ENCODE measurements around the gene NPC1. TPM values are rescaled to one million over a fixed set of nuclear protein-coding genes. Genes with fewer than 3 reads are reported as not detected.

The NPC1 gene
- total RNA-seq, 1 donor from 2014 or later = 114 TPM

- Histone ChIP-seq H3K4me3 (no peak overlapping the region), H3K27me3 (ENCODE audit: low read depth) (no peaks in the 10 kb centered on the region), H3K4me1 (peaks cover 20% of the 10 kb centered on the region), H3K27ac (no peak overlapping the region), H3K36me3 (peaks cover 89% of the 10 kb centered on the region), H3K9me3 (no peaks in the 10 kb centered on the region)
- DNase-seq (no peak), ATAC-seq (no peak)
- TF ChIP-seq, protein P1, sequence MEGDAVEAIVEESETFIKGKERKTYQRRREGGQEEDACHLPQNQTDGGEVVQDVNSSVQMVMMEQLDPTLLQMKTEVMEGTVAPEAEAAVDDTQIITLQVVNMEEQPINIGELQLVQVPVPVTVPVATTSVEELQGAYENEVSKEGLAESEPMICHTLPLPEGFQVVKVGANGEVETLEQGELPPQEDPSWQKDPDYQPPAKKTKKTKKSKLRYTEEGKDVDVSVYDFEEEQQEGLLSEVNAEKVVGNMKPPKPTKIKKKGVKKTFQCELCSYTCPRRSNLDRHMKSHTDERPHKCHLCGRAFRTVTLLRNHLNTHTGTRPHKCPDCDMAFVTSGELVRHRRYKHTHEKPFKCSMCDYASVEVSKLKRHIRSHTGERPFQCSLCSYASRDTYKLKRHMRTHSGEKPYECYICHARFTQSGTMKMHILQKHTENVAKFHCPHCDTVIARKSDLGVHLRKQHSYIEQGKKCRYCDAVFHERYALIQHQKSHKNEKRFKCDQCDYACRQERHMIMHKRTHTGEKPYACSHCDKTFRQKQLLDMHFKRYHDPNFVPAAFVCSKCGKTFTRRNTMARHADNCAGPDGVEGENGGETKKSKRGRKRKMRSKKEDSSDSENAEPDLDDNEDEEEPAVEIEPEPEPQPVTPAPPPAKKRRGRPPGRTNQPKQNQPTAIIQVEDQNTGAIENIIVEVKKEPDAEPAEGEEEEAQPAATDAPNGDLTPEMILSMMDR (IDR thresholded peaks at IDR 0.05) = no peak
- intact Hi-C loops (cut with DNase I) = no loop called here
Observed at GRCh38 chr18:23569299-23570063, 16.8 kb downstream of the NPC1 start.

- TF ChIP-seq, protein P1 (IDR thresholded peaks at IDR 0.05) = no peak
- no peak overlapping the region for H3K27ac ChIP-seq
- H3K4me3 ChIP-seq = no peak overlapping the region
- peaks cover 10% of the 10 kb centered on the region for H3K4me1 ChIP-seq
- DNase-seq (no peak), ATAC-seq (no peak)
- no peaks in the 10 kb centered on the region for H3K9me3 ChIP-seq
- intact Hi-C loops (cut with DNase I) = no loop called here
- H3K27me3 ChIP-seq (ENCODE audit: low read depth) = no peaks in the 10 kb centered on the region
- peaks cover 98% of the 10 kb centered on the region for H3K36me3 ChIP-seq
Observed at GRCh38 chr18:23568281-23569138, 17.8 kb downstream of the NPC1 start.

DNA sequence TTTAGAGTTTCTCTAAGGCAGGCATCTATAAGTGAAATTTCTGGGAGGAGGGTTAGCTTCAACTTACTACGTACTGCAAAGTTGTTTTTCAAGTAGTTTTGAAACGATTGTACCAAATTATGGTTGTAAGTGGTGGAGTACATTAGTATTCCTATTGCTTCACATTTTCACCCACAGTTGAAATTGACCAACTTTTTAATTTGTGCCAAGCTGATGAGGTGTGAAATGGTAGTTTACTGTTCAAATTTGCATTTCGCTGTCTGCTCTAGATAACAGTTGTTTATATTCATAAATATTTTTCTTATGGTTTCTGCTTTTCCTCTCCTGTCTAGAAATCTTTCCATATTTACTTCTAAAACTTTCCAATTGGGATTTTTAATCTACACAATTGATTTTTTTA, 18.6 kb downstream of the NPC1 start:
- intact Hi-C loops (cut with DNase I) = no loop called here
- Histone ChIP-seq H3K36me3 (peaks cover 99% of the 10 kb centered on the region), H3K27me3 (ENCODE audit: low read depth) (no peaks in the 10 kb centered on the region), H3K4me3 (no peak overlapping the region), H3K4me1 (peaks cover 2% of the 10 kb centered on the region), H3K9me3 (no peaks in the 10 kb centered on the region), H3K27ac (no peak overlapping the region)
- no peak for ATAC-seq
- DNase-seq = no peak
- TF ChIP-seq, protein P1 (IDR thresholded peaks at IDR 0.05) = no peak

GRCh38 chr18:23565916-23566547, 20.3 kb downstream of the NPC1 start:
- Histone ChIP-seq H3K4me3 (no peak overlapping the region), H3K4me1 (no peaks in the 10 kb centered on the region), H3K27me3 (ENCODE audit: low read depth) (no peaks in the 10 kb centered on the region), H3K27ac (no peak overlapping the region), H3K9me3 (no peaks in the 10 kb centered on the region), H3K36me3 (peaks cover 98% of the 10 kb centered on the region)
- no peak for DNase-seq
- intact Hi-C loops (cut with DNase I) = no loop called here
- ATAC-seq = peak in 1 of 2 donors; percentile 33
- TF ChIP-seq, protein P1 (IDR thresholded peaks at IDR 0.05) = no peak

- intact Hi-C loops (cut with DNase I) = no loop called here
- no peaks in the 10 kb centered on the region for H3K27me3 ChIP-seq (ENCODE audit: low read depth)
- H3K4me3 ChIP-seq = no peak overlapping the region
- H3K4me1 ChIP-seq = no peaks in the 10 kb centered on the region
- no peak for DNase-seq
- TF ChIP-seq, protein P1 (IDR thresholded peaks at IDR 0.05) = no peak
- no peaks in the 10 kb centered on the region for H3K9me3 ChIP-seq
- peaks cover 96% of the 10 kb centered on the region for H3K36me3 ChIP-seq
- no peak overlapping the region for H3K27ac ChIP-seq
- peak in 1 of 2 donors; percentile 44 for ATAC-seq
Observed at GRCh38 chr18:23563377-23564043, 22.8 kb downstream of the NPC1 start.
